Cardiac fibroblast (primary cell): ENCODE data around the gene SOX10.
"Not testable (repeated sequence)": the region's sequence is repeated elsewhere in the genome, so short reads cannot be mapped to it uniquely, and the experiment has no call there.

Source experiments
- DNase-seq, 2 donors: peaks; one replicate each; pipeline versions ENCODE4 v3.0.0 to v3.0.0-alpha.2; 2010; ENCODE audit warnings: low read depth in 2 of 2
- H3K4me3 ChIP-seq, 2 donors: replicated peaks in 1 of 2; 1 replicate in 1 of 2; 2 replicates in 1 of 2; pipeline ENCODE4 v1.5.1; 2011; ENCODE audit warnings: low read depth in 2 of 2, low read length in 2 of 2, mild to moderate bottlenecking in 2 of 2, moderate library complexity in 1 of 2
- CTCF ChIP-seq: IDR thresholded peaks from one replicate; pipeline ENCODE4 v1.5.1; 2011; ENCODE audit warnings: low read depth, mild to moderate bottlenecking, low read length, inconsistent platforms

Gene SOX10

GRCh38 chr22:37967637-37968451 is 16.5 kb downstream of the SOX10 start:
- H3K4me3 ChIP-seq = no peak overlapping the region
- no peak for TF ChIP-seq CTCF
- no peak for DNase-seq

DNA sequence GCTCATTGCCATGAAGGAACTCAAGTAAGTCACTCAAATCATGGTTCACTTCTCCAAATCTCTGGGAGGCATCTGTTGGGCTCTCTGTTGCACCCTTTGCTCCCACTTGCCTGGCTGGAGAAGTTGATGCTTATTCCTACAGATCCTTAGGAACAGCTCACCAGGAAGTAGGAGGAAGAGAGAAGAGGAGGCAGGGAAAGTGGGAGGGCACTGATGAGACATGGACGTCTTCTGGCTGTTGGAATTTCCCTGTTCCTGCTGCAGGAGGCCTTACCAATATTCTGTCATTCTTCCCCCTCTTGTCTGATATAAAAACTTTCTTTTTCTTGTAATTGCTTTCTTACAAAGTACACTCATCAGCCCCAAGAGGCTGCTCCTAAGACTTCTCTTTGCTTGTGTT is 17.2 kb downstream of the SOX10 start:
- no peak for DNase-seq
- TF ChIP-seq CTCF = no peak
- H3K4me3 ChIP-seq = no peak overlapping the region

DNA sequence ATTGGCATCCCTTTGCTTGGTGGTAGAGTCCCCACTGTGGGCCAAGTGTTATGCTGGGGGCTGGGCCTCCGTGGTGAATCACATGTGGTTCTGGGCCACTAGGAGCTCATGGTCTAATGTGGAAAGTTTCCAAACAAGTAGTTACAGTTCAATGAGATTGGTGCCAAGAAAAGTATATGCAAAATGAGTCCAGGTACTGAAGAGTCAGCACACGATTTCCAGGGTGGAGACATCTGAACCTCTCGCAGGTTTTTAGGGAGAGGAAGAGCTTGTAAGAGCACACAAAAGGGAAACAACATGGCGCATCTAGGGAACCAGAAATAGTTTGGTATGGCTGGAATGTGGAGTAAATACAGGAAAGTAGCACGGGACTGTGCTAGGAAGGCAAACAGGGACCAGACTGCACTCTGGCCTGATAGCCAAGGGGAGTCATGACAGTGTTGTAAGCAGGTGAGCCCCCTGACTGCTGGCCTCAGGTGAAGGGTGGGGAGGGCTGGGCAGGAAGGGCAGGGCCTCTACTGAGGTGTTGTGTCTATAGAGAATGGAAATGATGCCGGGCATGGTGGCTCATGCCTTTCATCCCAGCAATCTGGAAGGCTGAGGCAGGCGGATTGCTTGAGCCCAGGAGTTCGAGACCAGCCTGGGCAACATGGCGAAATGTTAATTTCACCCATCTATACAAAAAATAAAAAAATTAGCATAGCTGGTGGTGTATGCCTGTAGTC is 18.3 kb downstream of the SOX10 start:
- DNase-seq = peak in 1 of 2 donors; percentile 30
- H3K4me3 ChIP-seq = no peak overlapping the region
- TF ChIP-seq CTCF = no peak

- DNase-seq = no peak
- no peak overlapping the region for H3K4me3 ChIP-seq
- TF ChIP-seq CTCF = no peak
Measured at GRCh38 chr22:37961062-37961461, 23.3 kb downstream of the SOX10 start.

- DNase-seq = no peak
- TF ChIP-seq CTCF = no peak
- H3K4me3 ChIP-seq = no peak overlapping the region
Measured at GRCh38 chr22:37959231-37959825, 25.0 kb downstream of the SOX10 start.

- no peak for TF ChIP-seq CTCF
- H3K4me3 ChIP-seq = no peak overlapping the region
- no peak for DNase-seq
Measured at GRCh38 chr22:37957232-37957631, 27.1 kb downstream of the SOX10 start.

DNA sequence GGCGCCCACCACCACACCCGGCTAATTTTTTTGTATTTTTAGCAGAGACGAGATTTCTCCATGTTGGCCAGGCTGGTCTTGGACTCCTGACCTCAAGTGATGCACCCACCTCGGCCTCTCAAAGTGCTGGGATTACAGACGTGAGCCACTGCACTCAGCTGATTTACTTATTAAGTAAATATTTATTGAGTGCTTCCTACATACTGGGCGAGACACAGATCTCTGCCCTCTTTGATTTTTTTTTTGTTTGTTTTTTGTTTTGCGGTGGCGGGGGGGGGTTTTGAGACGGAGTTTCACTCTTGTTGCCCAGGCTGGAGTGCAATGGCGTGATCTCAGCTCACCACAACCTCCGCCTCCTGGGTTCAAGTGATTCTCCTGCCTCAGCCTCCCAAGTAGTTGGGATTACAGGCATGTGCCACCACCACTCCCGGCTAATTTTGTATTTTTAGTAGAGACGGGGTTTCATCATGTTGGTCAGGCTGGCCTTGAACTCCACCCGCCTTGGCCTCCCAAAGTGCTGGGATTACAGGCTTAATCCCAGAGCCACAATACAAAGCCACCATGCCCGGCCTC is 28.4 kb downstream of the SOX10 start:
- not testable (repeated sequence) for DNase-seq, H3K4me3 ChIP-seq
